Prostate gland (tissue), 2 donors: ENCODE measurements around the gene OLFM3.

Experiments
- CTCF ChIP-seq, 4 experiments: fragments of 200-600 bp in 2 of 4; fragments of 450-650 bp in 2 of 4; sonication (generic) in 2 of 4; IDR thresholded peaks; 1 replicate in 3 of 4; 2 replicates in 1 of 4; pipeline ENCODE4 v1.5.1; 2016 to 2019; ENCODE audit warnings: antibody characterized with exemption in 4 of 4, mild to moderate bottlenecking in 2 of 4, moderate library complexity in 2 of 4
- POLR2A ChIP-seq: fragments of 450-650 bp; IDR thresholded peaks from one replicate; pipeline ENCODE4 v1.6.1; 2016; ENCODE audit warnings: antibody characterized with exemption, mild to moderate bottlenecking
- POLR2AphosphoS5 ChIP-seq: sonication (generic); formaldehyde crosslinking; IDR thresholded peaks from one replicate; pipeline ENCODE4 v1.6.1; 2017; ENCODE audit warnings: antibody characterized with exemption

GRCh38 chr1:101908980-101909379 lies 87.7 kb downstream of the OLFM3 start:
- no peak for TF ChIP-seq CTCF (IDR thresholded peaks at IDR 0.05)
- no peak for TF ChIP-seq POLR2A
- TF ChIP-seq POLR2AphosphoS5, result no peak
